ENCODE results near the gene HRC. TPM values are rescaled to one million over a fixed set of nuclear protein-coding genes. Genes with fewer than 3 reads are reported as not detected.
A peak's percentile ranks its signal among the peaks of the same experiment; 100 is the strongest.
"Not testable (repeated sequence)": the region's sequence is repeated elsewhere in the genome, so short reads cannot be mapped to it uniquely, and the experiment has no call there.

The HRC gene
- total and polyA plus RNA-seq, 4 experiments from 2014 or later = not detected

GRCh38 chr19:49127674-49128544, 27.3 kb downstream of the HRC start:
- POLR2A ChIA-PET (ENCODE audit: partially characterized antibody) = interaction anchor here (1.3 to 4.1 kb wide), 3 partner anchors 8 to 13 kb away, joined by 8 to 38 read pairs (median 9); partner anchors contain the start of genes LIN7B and PPFIA3
- no peak overlapping the region for H3K27ac ChIP-seq (ENCODE audit: low read depth, low read length)
- Mint-ChIP-seq H3K27ac (peak overlapping the region; percentile 80 to 97 (median 93)), H3K27me3 (no peaks in the 10 kb centered on the region), H3K36me3 (no peaks in the 10 kb centered on the region), H3K9me3 (peaks cover 0 to 2% (median 0%) of the 10 kb centered on the region in 8 donors), H3K4me1 (peaks cover 8 to 25% (median 14%) of the 10 kb centered on the region in 4 donors), H3K4me3 (peak overlapping the region; percentile 81 to 91 (median 89))
- intact Hi-C loops (cut with micrococcal nuclease) = loop anchor here (1.0 to 5.0 kb wide), 4 partner anchors 9 to 41 kb away; partner anchors contain the start of genes C19orf73, LIN7B, PPFIA3 and SNRNP70
- CTCF ChIA-PET (ENCODE audit: partially characterized antibody) = interaction anchor here (0.6 to 2.7 kb wide), 10 partner anchors 8 to 340 kb away, joined by 3 to 8 read pairs (median 3); partner anchors contain the start of genes LIN7B, PPFIA3 and RUVBL2
- peak overlapping the region in 1 of 2 donors; percentile 57 for H3K4me3 ChIP-seq (ENCODE audit: low read length in 2 of 2)
- no peaks in the 10 kb centered on the region for H3K9me3 ChIP-seq (ENCODE audit: control insufficient read depth in 1 of 2, low read length in 2 of 2)
- no peaks in the 10 kb centered on the region for H3K36me3 ChIP-seq (ENCODE audit: insufficient read depth, low read length)
- H3K4me1 ChIP-seq (ENCODE audit: insufficient read depth, low read length) = peaks cover 14% of the 10 kb centered on the region
- no peaks in the 10 kb centered on the region for H3K27me3 ChIP-seq (ENCODE audit: insufficient read depth, low read length)
- DNase-seq = peak; percentile 93 to 96 (median 95)

- not testable (repeated sequence) for H3K27me3 Mint-ChIP-seq; H3K4me3 Mint-ChIP-seq; H3K27ac Mint-ChIP-seq; H3K9me3 ChIP-seq (ENCODE audit: control insufficient read depth in 1 of 2, low read length in 2 of 2); H3K9me3 Mint-ChIP-seq; H3K27me3 ChIP-seq (ENCODE audit: insufficient read depth, low read length); H3K36me3 ChIP-seq (ENCODE audit: insufficient read depth, low read length); H3K36me3 Mint-ChIP-seq; H3K27ac ChIP-seq (ENCODE audit: low read depth, low read length)
- Histone ChIP-seq H3K4me1 (ENCODE audit: insufficient read depth, low read length) (peaks cover 14% of the 10 kb centered on the region), H3K4me3 (ENCODE audit: low read length in 2 of 2) (peak overlapping the region in 1 of 2 donors; percentile 57)
- peak in 1 of 5 donors; percentile 38 for DNase-seq
- H3K4me1 Mint-ChIP-seq = peaks cover 10 to 20% (median 13%) of the 10 kb centered on the region in 4 donors
- ChIA-PET CTCF (ENCODE audit: partially characterized antibody) (interaction anchor here (0.6 to 2.7 kb wide), 7 partner anchors 7 to 339 kb away, joined by 3 to 8 read pairs (median 3); partner anchors contain the start of genes PPFIA3 and RUVBL2), POLR2A (ENCODE audit: partially characterized antibody) (interaction anchor here (0.6 to 4.1 kb wide), 5 partner anchors 7 to 708 kb away, joined by 3 to 38 read pairs (median 8); partner anchors contain the start of genes GYS1, LIN7B, PPFIA3 and RUVBL2)
- intact Hi-C loops (cut with micrococcal nuclease) = loop anchor here (5.0 kb wide), 1 partner anchor 40 kb away; the partner anchor contains the start of gene SNRNP70
Observed at GRCh38 chr19:49127225-49127624, 28.0 kb downstream of the HRC start.

- POLR2A ChIA-PET (ENCODE audit: partially characterized antibody) = interaction anchor here (0.7 to 4.1 kb wide), 3 partner anchors 9 to 133 kb away, joined by 4 to 38 read pairs (median 8); partner anchors contain the start of genes GYS1, LIN7B and RUVBL2
- Histone ChIP-seq H3K4me1 (ENCODE audit: insufficient read depth, low read length) (peaks cover 14% of the 10 kb centered on the region), H3K36me3 (ENCODE audit: insufficient read depth, low read length) (no peaks in the 10 kb centered on the region), H3K27me3 (ENCODE audit: insufficient read depth, low read length) (no peaks in the 10 kb centered on the region), H3K27ac (ENCODE audit: low read depth, low read length) (no peak overlapping the region), H3K9me3 (ENCODE audit: control insufficient read depth in 1 of 2, low read length in 2 of 2) (no peaks in the 10 kb centered on the region), H3K4me3 (ENCODE audit: low read length in 2 of 2) (no peak overlapping the region)
- CTCF ChIA-PET (ENCODE audit: partially characterized antibody) = interaction anchor here (0.7 to 2.7 kb wide), 2 partner anchors 9 to 12 kb away, joined by 3 to 8 read pairs; partner anchors contain the start of gene LIN7B
- no peak for DNase-seq
- H3K27ac Mint-ChIP-seq = no peak overlapping the region
- peaks cover 10 to 20% (median 13%) of the 10 kb centered on the region in 4 donors for H3K4me1 Mint-ChIP-seq
- no peaks in the 10 kb centered on the region for H3K27me3 Mint-ChIP-seq
- no peaks in the 10 kb centered on the region for H3K36me3 Mint-ChIP-seq
- H3K9me3 Mint-ChIP-seq = peaks cover 0 to 2% (median 0%) of the 10 kb centered on the region in 8 donors
- H3K4me3 Mint-ChIP-seq = no peak overlapping the region
- intact Hi-C loops (cut with micrococcal nuclease) = loop anchor here (5.0 kb wide), 1 partner anchor 39 kb away; the partner anchor contains the start of gene SNRNP70
Observed at GRCh38 chr19:49126575-49126974, 28.6 kb downstream of the HRC start.

GRCh38 chr19:49125025-49125731, 30.0 kb downstream of the HRC start:
- H3K9me3 Mint-ChIP-seq = peaks cover 0 to 3% (median 0%) of the 10 kb centered on the region in 8 donors
- peak in 1 of 5 donors; percentile 39 for DNase-seq
- Histone ChIP-seq H3K36me3 (ENCODE audit: insufficient read depth, low read length) (no peaks in the 10 kb centered on the region), H3K4me1 (ENCODE audit: insufficient read depth, low read length) (peaks cover 18% of the 10 kb centered on the region), H3K4me3 (ENCODE audit: low read length in 2 of 2) (no peak overlapping the region), H3K27ac (ENCODE audit: low read depth, low read length) (no peak overlapping the region), H3K27me3 (ENCODE audit: insufficient read depth, low read length) (no peaks in the 10 kb centered on the region), H3K9me3 (ENCODE audit: control insufficient read depth in 1 of 2, low read length in 2 of 2) (no peaks in the 10 kb centered on the region)
- peak overlapping the region in 1 of 7 donors; percentile 35 for H3K27ac Mint-ChIP-seq
- ChIA-PET CTCF (ENCODE audit: partially characterized antibody) (interaction anchor here (0.9 kb wide), 1 partner anchor 18 kb away, joined by 3 read pairs; no protein-coding TSS in a partner anchor), POLR2A (ENCODE audit: partially characterized antibody) (no interaction called here)
- H3K4me3 Mint-ChIP-seq = no peak overlapping the region
- H3K27me3 Mint-ChIP-seq = no peaks in the 10 kb centered on the region
- peaks cover 17 to 28% (median 21%) of the 10 kb centered on the region in 4 donors for H3K4me1 Mint-ChIP-seq
- intact Hi-C loops (cut with micrococcal nuclease) = loop anchor here (5.0 kb wide), 1 partner anchor 38 kb away; the partner anchor contains the start of gene SNRNP70
- no peaks in the 10 kb centered on the region for H3K36me3 Mint-ChIP-seq

GRCh38 chr19:49123285-49123684, 31.9 kb downstream of the HRC start:
- Mint-ChIP-seq H3K4me1 (peaks cover 15 to 24% (median 15%) of the 10 kb centered on the region in 4 donors), H3K27ac (peak overlapping the region in 1 of 7 donors; percentile 21)
- H3K27me3 ChIP-seq (ENCODE audit: insufficient read depth, low read length); H3K36me3 Mint-ChIP-seq; H3K36me3 ChIP-seq (ENCODE audit: insufficient read depth, low read length); H3K4me3 ChIP-seq (ENCODE audit: low read length in 2 of 2); intact Hi-C loops (cut with micrococcal nuclease); H3K4me3 Mint-ChIP-seq; H3K9me3 ChIP-seq (ENCODE audit: control insufficient read depth in 1 of 2, low read length in 2 of 2); H3K9me3 Mint-ChIP-seq; H3K27ac ChIP-seq (ENCODE audit: low read depth, low read length); DNase-seq; H3K27me3 Mint-ChIP-seq: not testable (repeated sequence)
- ChIA-PET CTCF (ENCODE audit: partially characterized antibody) (interaction anchor here (1.6 kb wide), 1 partner anchor 25 kb away, joined by 4 read pairs; no protein-coding TSS in a partner anchor), POLR2A (ENCODE audit: partially characterized antibody) (interaction anchor here (1.5 kb wide), 1 partner anchor 9 kb away, joined by 3 read pairs; the partner anchor contains the start of gene LIN7B)
- peaks cover 20% of the 10 kb centered on the region for H3K4me1 ChIP-seq (ENCODE audit: insufficient read depth, low read length)

- H3K9me3 ChIP-seq (ENCODE audit: control insufficient read depth in 1 of 2, low read length in 2 of 2); H3K27me3 Mint-ChIP-seq; H3K9me3 Mint-ChIP-seq; H3K27ac ChIP-seq (ENCODE audit: low read depth, low read length); intact Hi-C loops (cut with micrococcal nuclease); H3K36me3 ChIP-seq (ENCODE audit: insufficient read depth, low read length); POLR2A ChIA-PET (ENCODE audit: partially characterized antibody); H3K4me3 ChIP-seq (ENCODE audit: low read length in 2 of 2); H3K27me3 ChIP-seq (ENCODE audit: insufficient read depth, low read length); H3K27ac Mint-ChIP-seq; H3K36me3 Mint-ChIP-seq: not testable (repeated sequence)
- H3K4me1 ChIP-seq (ENCODE audit: insufficient read depth, low read length) = peaks cover 23% of the 10 kb centered on the region
- DNase-seq = peak in 1 of 5 donors; percentile 31
- CTCF ChIA-PET (ENCODE audit: partially characterized antibody) = interaction anchor here (0.7 to 1.8 kb wide), 3 partner anchors 16 to 168 kb away, joined by 3 to 6 read pairs (median 4); no protein-coding TSS in a partner anchor
- H3K4me1 Mint-ChIP-seq = peaks cover 18 to 30% (median 25%) of the 10 kb centered on the region in 4 donors
- H3K4me3 Mint-ChIP-seq = peak overlapping the region in 3 of 8 donors; percentile 2 to 54 (median 3)
Observed at GRCh38 chr19:49121841-49122240, 33.4 kb downstream of the HRC start.
